ENCODE results near the gene AKAIN1.

DNA sequence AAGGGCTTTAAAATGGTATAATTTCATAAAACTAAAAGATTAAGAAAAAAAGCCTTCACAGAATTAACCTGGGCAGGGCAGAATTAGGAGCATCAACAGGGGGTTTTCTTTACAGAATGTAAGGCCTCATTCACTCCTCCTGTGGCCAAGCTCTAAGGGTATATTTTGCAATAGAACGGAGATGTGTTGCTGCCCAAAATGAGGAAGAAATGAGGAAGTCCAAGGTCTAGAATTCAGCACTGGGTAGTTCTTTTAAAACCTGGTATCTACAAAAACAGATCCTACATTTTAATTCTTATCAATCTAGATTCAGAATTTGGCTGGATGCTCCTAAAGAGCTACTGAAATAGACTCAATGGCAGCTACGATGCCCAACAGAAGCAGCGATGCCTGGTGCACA, 101.8 kb downstream of the AKAIN1 start:
- TF ChIP-seq EZH2phosphoT487 (IDR thresholded peaks at IDR 0.05; ENCODE audit: low read depth, severe bottlenecking, unreplicated experiment) (no peak), EZH2 (IDR thresholded peaks at IDR 0.05; ENCODE audit: borderline replicate concordance) (no peak)

All from hepatocyte (in vitro differentiated cells).